Brain microvascular endothelial cell (primary cell): ENCODE data around the gene NGB.
"Not testable (repeated sequence)": the region's sequence is repeated elsewhere in the genome, so short reads cannot be mapped to it uniquely, and the experiment has no call there.

Experiments
- DNase-seq: peaks from one replicate; pipeline ENCODE4 v3.0.0-alpha.2; 2020
- H3K27ac ChIP-seq: fragments of 250-450 bp; sonication (Bioruptor Pico); 2 replicates; pipeline ENCODE4 v1.5.1; 2020; ENCODE audit warnings: mild to moderate bottlenecking, moderate library complexity
- H3K27me3 ChIP-seq: fragments of 250-450 bp; sonication (Bioruptor Pico); replicated peaks from 2 replicates; pipeline ENCODE4 v1.5.1; 2020; ENCODE audit warnings: mild to moderate bottlenecking
- H3K36me3 ChIP-seq: fragments of 250-450 bp; sonication (Bioruptor Pico); replicated peaks from 2 replicates; pipeline ENCODE4 v1.5.1; 2020; ENCODE audit warnings: mild to moderate bottlenecking
- H3K4me3 ChIP-seq: 2 replicates; pipeline ENCODE4 v1.5.1; 2011; ENCODE audit warnings: low read depth, mild to moderate bottlenecking, control low read depth, low read length, moderate library complexity
- CTCF ChIP-seq: IDR thresholded peaks from 2 replicates; pipeline ENCODE4 v1.5.1; 2011; ENCODE audit warnings: low read depth, mild to moderate bottlenecking, moderate library complexity, low read length, control low read depth, inconsistent platforms; ENCODE audit errors: missing control alignments
- in situ Hi-C: cut with HindIII; loops from 2 replicates; pipeline ENCODE4 v1.10.0; 2017; ENCODE audit warnings: low sequenced_read_pairs, low pct_ligation_motif_present

The NGB gene

GRCh38 chr14:77284466-77284865, 13.5 kb upstream of the NGB start:
- no peaks in the 10 kb centered on the region for H3K27me3 ChIP-seq
- H3K36me3 ChIP-seq = peaks cover 13% of the 10 kb centered on the region
- DNase-seq = no peak
- H3K27ac ChIP-seq = no peak overlapping the region
- no peak overlapping the region for H3K4me3 ChIP-seq
- no peak for TF ChIP-seq CTCF
- in situ Hi-C loops = no loop called here

DNA sequence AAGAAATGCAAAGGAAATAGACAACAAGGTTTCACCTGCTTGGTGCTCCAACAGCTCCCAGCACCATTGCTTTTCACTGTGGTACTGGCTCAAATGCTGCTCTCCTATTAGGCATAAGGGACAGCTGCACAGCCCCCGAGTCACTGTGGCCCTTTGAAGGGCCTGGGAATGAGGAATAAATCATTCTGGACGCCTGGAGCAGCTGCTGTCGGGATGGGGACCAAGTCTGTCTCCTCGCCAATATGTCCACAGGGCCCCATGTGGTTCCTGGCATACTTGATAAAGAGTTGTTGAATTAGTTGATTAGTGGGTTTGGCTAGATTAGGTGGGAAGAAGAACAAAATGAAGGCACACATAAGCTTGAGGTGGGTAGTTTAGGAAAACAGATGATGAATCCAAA, 13.1 kb upstream of the NGB start:
- Histone ChIP-seq H3K4me3 (no peak overlapping the region), H3K27me3 (no peaks in the 10 kb centered on the region), H3K36me3 (peaks cover 13% of the 10 kb centered on the region), H3K27ac (no peak overlapping the region)
- no peak for DNase-seq
- no peak for TF ChIP-seq CTCF
- in situ Hi-C loops = no loop called here

DNA sequence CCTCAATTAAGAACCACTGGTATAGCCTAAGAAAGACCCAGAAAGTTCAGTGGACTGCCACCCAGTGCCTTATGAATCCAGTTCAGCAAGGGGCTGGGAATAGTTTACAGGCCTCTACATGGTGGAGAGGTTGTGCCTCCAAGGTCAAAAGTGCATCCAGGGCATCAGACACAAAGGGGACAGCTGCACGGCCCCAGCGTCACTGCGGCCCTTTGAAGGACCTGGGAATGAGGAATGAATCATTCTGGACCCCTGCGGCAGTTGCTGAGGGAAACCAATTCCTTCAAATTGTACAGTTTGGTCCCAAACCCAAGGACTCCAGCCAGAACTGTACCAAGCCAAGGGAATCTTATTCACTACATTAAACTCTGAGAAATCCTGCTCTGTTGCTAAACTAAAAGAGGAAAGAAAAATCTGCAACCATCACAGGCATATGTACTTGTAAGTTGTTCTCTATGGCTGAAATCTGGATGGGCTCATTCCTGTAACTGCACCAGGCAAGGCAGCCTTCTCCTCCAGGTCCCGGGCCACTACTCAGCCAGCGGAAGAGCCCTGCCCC, 10.9 kb upstream of the NGB start:
- Histone ChIP-seq H3K27me3 (no peaks in the 10 kb centered on the region), H3K4me3 (no peak overlapping the region), H3K27ac (no peak overlapping the region), H3K36me3 (peaks cover 16% of the 10 kb centered on the region)
- in situ Hi-C loops = no loop called here
- DNase-seq = no peak
- TF ChIP-seq CTCF = no peak

DNA sequence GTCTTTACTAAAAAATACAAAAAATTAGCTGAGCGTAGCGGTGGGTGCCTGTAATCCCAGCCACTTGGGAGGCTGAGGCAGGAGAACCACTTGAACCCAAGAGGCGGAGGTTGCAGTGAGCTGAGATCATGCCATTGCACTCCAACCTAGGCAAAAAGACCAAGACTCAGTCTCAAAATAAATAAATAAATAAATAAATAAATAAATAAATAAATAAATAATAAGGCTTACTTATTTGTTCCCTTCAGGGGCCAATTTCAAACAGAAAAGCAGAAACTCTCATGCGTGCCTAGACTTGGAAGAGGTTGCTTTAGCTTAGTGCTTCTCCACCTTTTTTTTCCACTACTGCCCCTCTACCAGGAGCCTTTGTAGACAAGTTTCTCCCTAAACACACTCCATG, 9.9 kb upstream of the NGB start:
- in situ Hi-C loops, DNase-seq, H3K4me3 ChIP-seq, H3K27ac ChIP-seq, H3K27me3 ChIP-seq: not testable (repeated sequence)
- peaks cover 16% of the 10 kb centered on the region for H3K36me3 ChIP-seq

DNA sequence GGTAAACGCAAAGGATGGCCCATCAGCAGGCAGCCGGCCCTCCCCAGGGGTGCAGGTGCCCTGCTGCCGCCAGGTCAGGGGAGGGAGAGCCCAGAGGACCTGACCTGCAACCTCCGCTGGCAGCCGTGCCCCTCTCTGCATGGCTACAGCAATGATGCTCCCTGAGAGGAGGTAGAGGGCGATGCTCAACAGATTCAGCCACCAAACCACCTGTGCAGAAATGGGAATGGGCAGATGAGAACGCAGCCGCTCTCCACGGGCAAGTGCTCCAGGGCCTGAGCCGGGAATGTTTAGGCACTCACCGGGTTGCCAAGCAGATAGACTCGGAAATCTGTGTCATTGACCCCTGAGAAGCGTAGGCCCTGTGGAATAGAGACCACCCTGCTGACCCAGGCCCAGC, 8.7 kb upstream of the NGB start:
- no peak overlapping the region for H3K27ac ChIP-seq
- in situ Hi-C loops = no loop called here

DNA sequence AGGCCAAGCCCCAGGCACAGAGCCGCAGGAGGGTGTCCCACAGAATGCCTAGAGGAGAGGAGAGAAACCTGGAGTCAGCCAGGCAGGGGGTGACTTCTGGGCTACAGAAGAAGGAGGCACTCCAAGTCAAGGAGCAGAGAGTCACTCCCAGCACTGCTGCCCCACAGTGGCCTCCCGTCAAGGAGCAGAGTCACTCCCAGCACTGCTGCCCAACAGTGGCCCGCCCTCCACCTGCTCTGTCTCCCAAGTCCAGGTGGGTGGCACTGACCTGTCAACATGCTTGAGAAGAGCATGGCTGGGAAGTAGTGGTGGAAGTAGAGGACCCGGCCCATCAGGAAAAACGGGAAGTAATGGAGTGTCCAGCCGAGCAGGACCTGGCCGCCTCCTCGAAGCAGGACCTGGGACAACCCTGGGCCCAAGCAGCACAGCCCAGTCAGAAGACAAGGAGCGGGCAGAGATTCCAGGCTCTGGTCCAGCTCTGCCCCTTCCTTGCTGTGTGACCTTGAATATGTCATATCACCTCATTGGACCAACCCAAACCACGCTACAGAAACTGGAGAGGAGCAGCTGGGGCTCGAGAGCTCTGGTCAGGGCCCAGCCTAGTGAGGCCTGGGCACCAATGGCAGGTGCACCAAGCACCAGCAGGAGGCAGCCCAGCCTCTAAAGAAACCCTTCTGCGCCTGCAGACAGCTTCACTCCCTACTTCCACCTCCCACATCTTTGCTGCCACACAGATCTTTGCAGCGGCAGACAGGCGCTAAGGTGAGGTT, 7.6 kb upstream of the NGB start:
- DNase-seq = no peak
- no peak overlapping the region for H3K27ac ChIP-seq
- no peaks in the 10 kb centered on the region for H3K27me3 ChIP-seq
- peaks cover 3% of the 10 kb centered on the region for H3K36me3 ChIP-seq
- in situ Hi-C loops = no loop called here
- H3K4me3 ChIP-seq = no peak overlapping the region
- TF ChIP-seq CTCF = no peak

More for the DNA sequence above, 8.7 kb upstream of the NGB start:
- H3K4me3 ChIP-seq = no peak overlapping the region
- no peak for DNase-seq
- TF ChIP-seq CTCF = no peak
- no peaks in the 10 kb centered on the region for H3K27me3 ChIP-seq
- peaks cover 12% of the 10 kb centered on the region for H3K36me3 ChIP-seq
